ENCODE measurements around the gene RAP1GAP2.

DNA sequence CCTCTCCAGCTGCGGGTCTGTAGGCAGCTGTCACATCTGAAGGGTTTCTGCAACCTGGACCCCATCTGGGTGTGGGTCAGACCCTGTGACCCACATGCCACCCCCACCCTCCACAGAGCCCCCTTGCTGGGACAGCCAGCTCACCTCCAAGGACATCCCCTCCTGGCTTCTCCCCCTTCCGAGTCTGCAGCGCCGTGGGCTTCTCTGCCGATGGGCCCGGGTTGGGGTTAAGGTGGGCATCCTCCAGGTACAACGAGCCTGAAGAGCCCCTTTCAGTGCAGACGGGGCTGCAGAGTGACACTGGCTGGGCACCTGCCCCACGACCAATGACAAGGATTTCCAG lies 238.3 kb downstream of the RAP1GAP2 start:
- TF ChIP-seq EP300 (IDR thresholded peaks at IDR 0.05): no peak
- TF ChIP-seq, protein P1, sequence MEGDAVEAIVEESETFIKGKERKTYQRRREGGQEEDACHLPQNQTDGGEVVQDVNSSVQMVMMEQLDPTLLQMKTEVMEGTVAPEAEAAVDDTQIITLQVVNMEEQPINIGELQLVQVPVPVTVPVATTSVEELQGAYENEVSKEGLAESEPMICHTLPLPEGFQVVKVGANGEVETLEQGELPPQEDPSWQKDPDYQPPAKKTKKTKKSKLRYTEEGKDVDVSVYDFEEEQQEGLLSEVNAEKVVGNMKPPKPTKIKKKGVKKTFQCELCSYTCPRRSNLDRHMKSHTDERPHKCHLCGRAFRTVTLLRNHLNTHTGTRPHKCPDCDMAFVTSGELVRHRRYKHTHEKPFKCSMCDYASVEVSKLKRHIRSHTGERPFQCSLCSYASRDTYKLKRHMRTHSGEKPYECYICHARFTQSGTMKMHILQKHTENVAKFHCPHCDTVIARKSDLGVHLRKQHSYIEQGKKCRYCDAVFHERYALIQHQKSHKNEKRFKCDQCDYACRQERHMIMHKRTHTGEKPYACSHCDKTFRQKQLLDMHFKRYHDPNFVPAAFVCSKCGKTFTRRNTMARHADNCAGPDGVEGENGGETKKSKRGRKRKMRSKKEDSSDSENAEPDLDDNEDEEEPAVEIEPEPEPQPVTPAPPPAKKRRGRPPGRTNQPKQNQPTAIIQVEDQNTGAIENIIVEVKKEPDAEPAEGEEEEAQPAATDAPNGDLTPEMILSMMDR (IDR thresholded peaks at IDR 0.05): no peak
- no peak for TF ChIP-seq POLR2A (IDR thresholded peaks at IDR 0.05; ENCODE audit: low read depth)

All from esophagus muscularis mucosa (tissue), 4 donors.